Measurements from ENCODE around the gene OR51B6.

The OR51B6 gene

DNA sequence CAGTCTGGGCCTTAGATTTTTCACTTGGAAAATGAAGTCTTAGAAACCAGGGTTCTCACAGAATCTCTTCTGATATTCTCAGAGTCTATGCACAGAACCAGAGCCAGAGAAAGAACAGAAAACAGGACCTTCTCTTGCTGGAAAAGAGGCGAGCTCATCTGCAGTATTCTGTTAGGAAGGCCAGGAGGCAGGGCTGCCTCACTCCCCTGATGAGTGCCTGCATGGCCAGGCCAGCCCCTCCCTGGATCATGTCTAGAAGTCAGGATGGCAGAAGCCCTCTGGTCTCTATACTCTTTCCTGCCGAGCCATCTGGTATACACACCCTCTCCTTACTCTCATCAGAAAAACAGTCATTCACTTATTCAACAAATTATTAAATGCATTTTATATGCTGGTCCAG, 33.0 kb downstream of the OR51B6 start:
- Histone ChIP-seq H3K23ac (ENCODE audit: low read depth, low read length, poor library complexity) (no peak overlapping the region), H3K14ac (ENCODE audit: low read length) (no peak overlapping the region), H2BK15ac (ENCODE audit: low read length) (no peak overlapping the region), H3K4ac (ENCODE audit: low read length) (no peak overlapping the region), H2AK5ac (ENCODE audit: low read depth, low read length) (no peak overlapping the region), H2BK12ac (ENCODE audit: low read length) (no peak overlapping the region), H3K9ac (ENCODE audit: low read depth, low read length, poor library complexity) (no peak overlapping the region), H3K4me2 (ENCODE audit: insufficient read depth, low read length, poor library complexity, severe bottlenecking) (no peak overlapping the region), H3K18ac (ENCODE audit: low read length) (no peak overlapping the region), H3K4me1 (ENCODE audit: control insufficient read depth in 2 of 2, insufficient read depth in 1 of 2, low read depth in 1 of 2, low read length in 2 of 2) (peaks cover 0 to 2% of the 10 kb centered on the region in 2 donors), H2AFZ (ENCODE audit: low read length) (no peak overlapping the region), H3K36me3 (replicated peaks in 1 of 2; ENCODE audit: control insufficient read depth in 2 of 2, insufficient read depth in 2 of 2, low read length in 2 of 2) (no peaks in the 10 kb centered on the region), H4K91ac (ENCODE audit: low read depth, low read length, poor library complexity) (no peak overlapping the region), H2BK120ac (ENCODE audit: low read depth, low read length) (no peak overlapping the region), H3K4me3 (ENCODE audit: low read length in 2 of 2) (no peak overlapping the region), H3K27me3 (ENCODE audit: control insufficient read depth in 3 of 3, insufficient read depth in 3 of 3, low read depth in 1 of 3, low read length in 3 of 3) (no peaks in the 10 kb centered on the region), H3K9me3 (replicated peaks in 1 of 2; ENCODE audit: control insufficient read depth in 2 of 2, insufficient read depth in 1 of 2, low read depth in 1 of 2, low read length in 2 of 2) (no peaks in the 10 kb centered on the region), H3K27ac (replicated peaks; ENCODE audit: low read length) (no peak overlapping the region), H3K79me1 (ENCODE audit: low read depth, low read length) (no peaks in the 10 kb centered on the region), H4K8ac (ENCODE audit: low read depth, low read length) (no peak overlapping the region), H2BK5ac (ENCODE audit: low read length) (no peak overlapping the region)
- no peak for DNase-seq (ENCODE audit: low spot score)
- WGBS, 2 donors (ENCODE audit: extremely low coverage in 2 of 2, insufficient read length in 2 of 2, insufficient replicate concordance in 1 of 2), result no CpG with 5 or more reads among the region's 2 CpGs

DNA sequence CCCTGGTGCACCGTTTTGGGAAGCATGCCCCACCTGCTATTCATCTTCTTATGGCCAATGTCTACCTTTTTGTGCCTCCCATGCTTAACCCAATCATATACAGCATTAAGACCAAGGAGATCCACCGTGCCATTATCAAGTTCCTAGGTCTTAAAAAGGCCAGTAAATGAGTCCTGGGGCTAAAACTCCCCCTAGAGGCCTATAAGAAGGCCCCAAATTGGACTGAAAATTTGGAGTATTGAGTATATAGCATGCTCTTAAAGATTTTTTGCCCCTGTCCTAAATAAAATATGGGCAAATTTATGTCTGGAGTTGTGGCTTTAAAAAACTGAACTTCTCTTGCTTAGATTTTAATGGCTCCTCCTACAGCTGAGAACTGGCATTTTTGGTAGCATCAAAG, 38.9 kb downstream of the OR51B6 start:
- Histone ChIP-seq H2BK15ac (ENCODE audit: low read length) (no peak overlapping the region), H2BK120ac (ENCODE audit: low read depth, low read length) (no peak overlapping the region), H3K4me2 (ENCODE audit: insufficient read depth, low read length, poor library complexity, severe bottlenecking) (no peak overlapping the region), H3K9ac (ENCODE audit: low read depth, low read length, poor library complexity) (no peak overlapping the region), H3K4me3 (ENCODE audit: low read length in 2 of 2) (no peak overlapping the region), H3K4me1 (ENCODE audit: control insufficient read depth in 2 of 2, insufficient read depth in 1 of 2, low read depth in 1 of 2, low read length in 2 of 2) (no peaks in the 10 kb centered on the region), H2AK5ac (ENCODE audit: low read depth, low read length) (no peak overlapping the region), H3K27ac (replicated peaks; ENCODE audit: low read length) (no peak overlapping the region), H3K27me3 (ENCODE audit: control insufficient read depth in 3 of 3, insufficient read depth in 3 of 3, low read depth in 1 of 3, low read length in 3 of 3) (no peaks in the 10 kb centered on the region), H2AFZ (ENCODE audit: low read length) (no peak overlapping the region), H3K9me3 (replicated peaks in 1 of 2; ENCODE audit: control insufficient read depth in 2 of 2, insufficient read depth in 1 of 2, low read depth in 1 of 2, low read length in 2 of 2) (no peaks in the 10 kb centered on the region), H3K36me3 (replicated peaks in 1 of 2; ENCODE audit: control insufficient read depth in 2 of 2, insufficient read depth in 2 of 2, low read length in 2 of 2) (no peaks in the 10 kb centered on the region), H3K79me1 (ENCODE audit: low read depth, low read length) (no peaks in the 10 kb centered on the region), H3K23ac (ENCODE audit: low read depth, low read length, poor library complexity) (no peak overlapping the region), H4K8ac (ENCODE audit: low read depth, low read length) (no peak overlapping the region), H3K14ac (ENCODE audit: low read length) (no peak overlapping the region), H2BK5ac (ENCODE audit: low read length) (no peak overlapping the region), H4K91ac (ENCODE audit: low read depth, low read length, poor library complexity) (no peak overlapping the region), H2BK12ac (ENCODE audit: low read length) (no peak overlapping the region), H3K4ac (ENCODE audit: low read length) (no peak overlapping the region), H3K18ac (ENCODE audit: low read length) (no peak overlapping the region)
- DNase-seq (ENCODE audit: low spot score), result no peak
- no CpG with 5 or more reads among the region's 2 CpGs for WGBS, 2 donors (ENCODE audit: extremely low coverage in 2 of 2, insufficient read length in 2 of 2, insufficient replicate concordance in 1 of 2)

- Histone ChIP-seq H3K23ac (ENCODE audit: low read depth, low read length, poor library complexity) (no peak overlapping the region), H3K79me1 (ENCODE audit: low read depth, low read length) (no peaks in the 10 kb centered on the region), H2BK15ac (ENCODE audit: low read length) (no peak overlapping the region), H4K8ac (ENCODE audit: low read depth, low read length) (no peak overlapping the region), H3K36me3 (replicated peaks in 1 of 2; ENCODE audit: control insufficient read depth in 2 of 2, insufficient read depth in 2 of 2, low read length in 2 of 2) (no peaks in the 10 kb centered on the region), H3K4me2 (ENCODE audit: insufficient read depth, low read length, poor library complexity, severe bottlenecking) (no peak overlapping the region), H3K9me3 (replicated peaks in 1 of 2; ENCODE audit: control insufficient read depth in 2 of 2, insufficient read depth in 1 of 2, low read depth in 1 of 2, low read length in 2 of 2) (no peaks in the 10 kb centered on the region), H3K4ac (ENCODE audit: low read length) (no peak overlapping the region), H3K27me3 (ENCODE audit: control insufficient read depth in 3 of 3, insufficient read depth in 3 of 3, low read depth in 1 of 3, low read length in 3 of 3) (no peaks in the 10 kb centered on the region), H4K91ac (ENCODE audit: low read depth, low read length, poor library complexity) (no peak overlapping the region), H3K27ac (replicated peaks; ENCODE audit: low read length) (no peak overlapping the region), H3K14ac (ENCODE audit: low read length) (no peak overlapping the region), H2BK120ac (ENCODE audit: low read depth, low read length) (no peak overlapping the region), H3K4me1 (ENCODE audit: control insufficient read depth in 2 of 2, insufficient read depth in 1 of 2, low read depth in 1 of 2, low read length in 2 of 2) (no peaks in the 10 kb centered on the region), H3K9ac (ENCODE audit: low read depth, low read length, poor library complexity) (no peak overlapping the region), H3K18ac (ENCODE audit: low read length) (no peak overlapping the region), H2AFZ (ENCODE audit: low read length) (no peak overlapping the region), H2BK12ac (ENCODE audit: low read length) (no peak overlapping the region), H3K4me3 (ENCODE audit: low read length in 2 of 2) (no peak overlapping the region), H2AK5ac (ENCODE audit: low read depth, low read length) (no peak overlapping the region), H2BK5ac (ENCODE audit: low read length) (no peak overlapping the region)
- no peak for DNase-seq (ENCODE audit: low spot score)
These were observed 42.8 kb downstream of the OR51B6 start for GRCh38 chr11:5394091-5394490.

DNA sequence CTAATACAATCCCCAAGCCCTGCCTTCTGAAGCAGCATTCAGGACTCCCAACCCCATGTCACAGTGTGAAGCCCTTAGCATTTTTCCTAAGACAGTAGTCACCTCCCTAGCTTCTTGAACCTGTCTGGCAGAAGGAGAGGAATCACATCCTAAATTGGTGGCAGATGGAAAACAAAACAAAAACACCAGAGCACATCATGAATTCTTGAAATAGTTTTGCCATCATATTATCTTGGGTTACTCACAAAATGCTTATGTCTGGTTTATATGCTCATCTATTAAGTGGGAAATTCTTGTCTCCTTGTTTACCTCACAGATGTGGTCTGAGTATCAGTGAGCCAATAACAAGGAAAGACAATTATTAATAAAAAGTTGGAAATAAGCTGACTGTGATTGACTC, 47.6 kb downstream of the OR51B6 start:
- H3K27ac ChIP-seq (replicated peaks; ENCODE audit: low read length), result no peak overlapping the region
- no peak overlapping the region for H2BK120ac ChIP-seq (ENCODE audit: low read depth, low read length)
- no peak overlapping the region for H2BK15ac ChIP-seq (ENCODE audit: low read length)
- no peak overlapping the region for H2BK5ac ChIP-seq (ENCODE audit: low read length)
- no peak overlapping the region for H3K23ac ChIP-seq (ENCODE audit: low read depth, low read length, poor library complexity)
- no peak overlapping the region for H3K9ac ChIP-seq (ENCODE audit: low read depth, low read length, poor library complexity)
- no peak overlapping the region for H3K14ac ChIP-seq (ENCODE audit: low read length)
- H3K18ac ChIP-seq (ENCODE audit: low read length), result no peak overlapping the region
- H3K4me3 ChIP-seq (ENCODE audit: low read length in 2 of 2), result no peak overlapping the region
- no peak overlapping the region for H2AFZ ChIP-seq (ENCODE audit: low read length)
- no peak overlapping the region for H4K91ac ChIP-seq (ENCODE audit: low read depth, low read length, poor library complexity)
- no peak for DNase-seq (ENCODE audit: low spot score)
- H2BK12ac ChIP-seq (ENCODE audit: low read length), result no peak overlapping the region
- H3K9me3 ChIP-seq (replicated peaks in 1 of 2; ENCODE audit: control insufficient read depth in 2 of 2, insufficient read depth in 1 of 2, low read depth in 1 of 2, low read length in 2 of 2), result peaks cover 0 to 1% of the 10 kb centered on the region in 2 donors
- H3K4me1 ChIP-seq (ENCODE audit: control insufficient read depth in 2 of 2, insufficient read depth in 1 of 2, low read depth in 1 of 2, low read length in 2 of 2), result no peaks in the 10 kb centered on the region
- H3K79me1 ChIP-seq (ENCODE audit: low read depth, low read length), result no peaks in the 10 kb centered on the region
- H3K36me3 ChIP-seq (replicated peaks in 1 of 2; ENCODE audit: control insufficient read depth in 2 of 2, insufficient read depth in 2 of 2, low read length in 2 of 2), result no peaks in the 10 kb centered on the region
- no peak overlapping the region for H3K4ac ChIP-seq (ENCODE audit: low read length)
- no peak overlapping the region for H2AK5ac ChIP-seq (ENCODE audit: low read depth, low read length)
- no peaks in the 10 kb centered on the region for H3K27me3 ChIP-seq (ENCODE audit: control insufficient read depth in 3 of 3, insufficient read depth in 3 of 3, low read depth in 1 of 3, low read length in 3 of 3)
- H3K4me2 ChIP-seq (ENCODE audit: insufficient read depth, low read length, poor library complexity, severe bottlenecking), result no peak overlapping the region
- no peak overlapping the region for H4K8ac ChIP-seq (ENCODE audit: low read depth, low read length)
